OCI-LY7 (cell line): ENCODE measurements around the gene MSH3.

Experiments used
- EZH2phosphoT487 ChIP-seq: fragments of 200-600 bp; sonication (generic); IDR thresholded peaks from 2 replicates; pipeline ENCODE4 v1.6.1; 2018; ENCODE audit warnings: low read depth, borderline replicate concordance, mild to moderate bottlenecking, mixed run types, antibody characterized with exemption, low read length, moderate library complexity, mixed read lengths
- TF ChIP-seq, protein P1 (sequence below): fragments of 200-600 bp; sonication (generic); conservative IDR thresholded peaks from 2 replicates; pipeline ENCODE4 v1.5.1; 2014; ENCODE audit warnings: mild to moderate bottlenecking, antibody characterized with exemption, low read length, moderate library complexity, mixed read lengths

DNA sequence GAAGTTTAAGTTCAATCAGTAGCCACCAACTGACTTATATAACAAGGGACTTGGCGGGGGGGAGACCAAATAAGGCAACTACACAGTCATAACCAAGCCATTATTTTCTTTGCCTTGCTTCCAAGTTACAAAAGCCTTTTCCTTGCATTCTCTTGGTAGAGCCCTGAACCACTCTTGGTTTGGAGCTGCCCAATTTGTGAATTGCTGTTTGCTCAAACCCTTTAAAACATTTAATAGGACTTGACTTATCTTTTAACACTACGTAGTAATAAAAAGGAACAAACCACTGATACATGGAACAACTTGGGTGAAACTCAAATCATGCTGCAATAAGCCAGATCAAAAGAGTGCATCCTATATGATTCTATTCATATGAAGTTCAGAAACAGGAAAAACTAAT, 31.7 kb upstream of the MSH3 start:
- TF ChIP-seq, protein P1, sequence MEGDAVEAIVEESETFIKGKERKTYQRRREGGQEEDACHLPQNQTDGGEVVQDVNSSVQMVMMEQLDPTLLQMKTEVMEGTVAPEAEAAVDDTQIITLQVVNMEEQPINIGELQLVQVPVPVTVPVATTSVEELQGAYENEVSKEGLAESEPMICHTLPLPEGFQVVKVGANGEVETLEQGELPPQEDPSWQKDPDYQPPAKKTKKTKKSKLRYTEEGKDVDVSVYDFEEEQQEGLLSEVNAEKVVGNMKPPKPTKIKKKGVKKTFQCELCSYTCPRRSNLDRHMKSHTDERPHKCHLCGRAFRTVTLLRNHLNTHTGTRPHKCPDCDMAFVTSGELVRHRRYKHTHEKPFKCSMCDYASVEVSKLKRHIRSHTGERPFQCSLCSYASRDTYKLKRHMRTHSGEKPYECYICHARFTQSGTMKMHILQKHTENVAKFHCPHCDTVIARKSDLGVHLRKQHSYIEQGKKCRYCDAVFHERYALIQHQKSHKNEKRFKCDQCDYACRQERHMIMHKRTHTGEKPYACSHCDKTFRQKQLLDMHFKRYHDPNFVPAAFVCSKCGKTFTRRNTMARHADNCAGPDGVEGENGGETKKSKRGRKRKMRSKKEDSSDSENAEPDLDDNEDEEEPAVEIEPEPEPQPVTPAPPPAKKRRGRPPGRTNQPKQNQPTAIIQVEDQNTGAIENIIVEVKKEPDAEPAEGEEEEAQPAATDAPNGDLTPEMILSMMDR = no peak
- no peak for TF ChIP-seq EZH2phosphoT487
